NOMO-1 (cell line): Measurements from ENCODE around the gene FCN2.

Experiments
- DNase-seq, 2 experiments: peaks; one replicate each; lab custom pipeline; 2025; ENCODE audit not compliant: unreplicated experiment in 2 of 2; lab: John Stamatoyannopoulos, UW

FCN2 gene

DNA sequence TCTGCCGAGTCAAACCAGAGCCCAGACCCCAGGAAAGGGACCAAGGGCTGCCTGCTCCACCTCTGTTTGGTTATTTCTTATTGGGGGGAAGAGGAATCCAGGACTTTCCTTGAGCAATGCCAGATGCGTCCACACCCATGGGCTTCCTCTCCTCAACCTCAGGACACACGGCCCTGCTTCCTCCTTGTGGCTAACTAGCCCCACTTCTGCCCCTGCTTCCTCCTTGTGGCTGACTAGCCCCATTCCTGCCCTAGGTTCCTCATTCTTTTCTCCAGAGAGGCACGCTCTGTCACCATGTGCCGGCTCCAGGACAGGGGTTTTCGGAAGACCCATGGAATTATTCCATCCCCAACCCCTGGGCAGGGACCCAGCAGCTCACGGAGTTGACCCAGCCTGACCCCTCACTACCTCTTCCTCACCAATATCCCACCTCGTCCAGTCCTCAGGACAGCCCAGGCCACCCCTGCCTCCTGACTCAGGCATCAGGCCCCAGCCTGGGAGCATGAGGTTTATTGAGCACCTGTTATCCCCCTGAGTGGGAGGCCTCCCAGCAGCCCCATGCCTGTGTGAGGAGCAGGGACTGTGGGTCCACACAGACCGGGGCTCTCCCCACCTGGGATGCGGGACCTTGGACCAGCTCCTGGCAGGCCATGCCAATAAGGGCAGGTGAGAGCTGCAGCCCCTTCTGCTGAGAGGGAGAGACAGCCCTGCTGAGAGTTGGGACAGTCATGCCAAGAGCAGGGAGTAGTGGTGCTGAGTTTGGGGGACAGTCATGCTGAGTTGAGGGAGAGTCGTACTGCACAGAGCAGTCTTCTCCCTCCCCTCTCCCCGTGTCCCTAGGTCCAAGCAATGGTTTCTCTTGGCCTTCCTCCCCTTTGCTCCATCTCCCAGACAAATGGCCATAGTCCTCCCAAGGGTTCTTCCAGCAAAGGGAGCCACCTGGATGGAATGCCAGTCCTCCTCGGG lies 48.9 kb downstream of the FCN2 start:
- DNase-seq, result peak; percentile 96

DNA sequence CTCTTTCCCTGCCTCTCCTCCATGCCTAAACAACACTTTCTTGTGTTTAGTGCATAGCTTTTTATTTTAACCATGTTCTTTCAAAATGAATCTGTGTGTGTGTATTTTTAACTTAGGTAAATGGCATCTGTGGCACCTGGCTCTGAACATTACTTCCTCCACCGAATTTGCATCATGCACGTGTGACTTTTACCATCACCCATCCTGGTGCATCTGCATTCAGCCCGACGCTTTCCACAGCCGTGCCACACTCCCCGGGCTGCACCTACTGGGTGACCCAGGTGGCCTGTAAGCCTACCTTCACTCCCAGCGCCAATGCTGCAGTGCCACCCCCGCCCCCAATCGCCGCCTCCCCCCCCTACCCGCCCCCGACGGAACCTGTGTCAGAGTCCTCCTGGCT lies 49.8 kb downstream of the FCN2 start:
- no peak for DNase-seq

DNA sequence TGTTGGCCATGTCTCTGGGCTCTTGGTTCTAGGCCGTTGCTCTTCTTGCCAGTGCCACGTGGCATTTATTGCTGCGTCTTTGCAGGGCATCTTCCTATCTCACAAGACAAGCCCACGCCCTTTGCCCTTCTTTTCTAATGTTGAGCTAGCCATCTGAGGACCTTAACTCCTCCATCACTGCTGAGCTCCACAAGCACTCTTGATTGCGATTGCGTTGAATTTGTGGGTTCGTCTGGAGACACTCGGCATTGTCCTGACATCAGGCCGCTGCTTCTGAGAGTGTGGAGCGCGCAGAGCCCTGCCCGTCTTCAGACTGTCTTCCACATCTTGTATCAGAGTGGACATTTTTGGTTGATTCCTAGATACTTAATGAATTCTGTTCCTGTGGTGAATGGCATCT lies 51.6 kb downstream of the FCN2 start:
- DNase-seq, result no peak

DNA sequence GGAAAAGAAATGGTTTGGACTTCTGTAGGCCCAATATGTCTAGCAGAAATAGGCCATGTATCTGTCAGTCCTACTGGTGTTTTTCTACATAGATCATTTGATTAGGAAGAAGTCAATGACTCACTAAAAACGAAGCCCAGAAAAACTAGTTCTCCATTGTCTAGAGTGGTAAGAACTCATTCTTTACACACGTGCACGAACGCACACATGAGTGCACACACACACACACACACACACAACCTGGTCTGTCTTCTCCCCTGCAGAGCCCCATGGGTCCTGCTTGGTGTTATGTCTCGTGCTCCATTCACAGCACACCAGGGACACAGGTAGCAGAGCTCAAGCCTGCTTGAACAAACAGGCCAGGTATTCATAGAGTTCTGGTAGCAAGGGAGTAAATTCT lies 52.0 kb downstream of the FCN2 start:
- DNase-seq, result no peak

DNA sequence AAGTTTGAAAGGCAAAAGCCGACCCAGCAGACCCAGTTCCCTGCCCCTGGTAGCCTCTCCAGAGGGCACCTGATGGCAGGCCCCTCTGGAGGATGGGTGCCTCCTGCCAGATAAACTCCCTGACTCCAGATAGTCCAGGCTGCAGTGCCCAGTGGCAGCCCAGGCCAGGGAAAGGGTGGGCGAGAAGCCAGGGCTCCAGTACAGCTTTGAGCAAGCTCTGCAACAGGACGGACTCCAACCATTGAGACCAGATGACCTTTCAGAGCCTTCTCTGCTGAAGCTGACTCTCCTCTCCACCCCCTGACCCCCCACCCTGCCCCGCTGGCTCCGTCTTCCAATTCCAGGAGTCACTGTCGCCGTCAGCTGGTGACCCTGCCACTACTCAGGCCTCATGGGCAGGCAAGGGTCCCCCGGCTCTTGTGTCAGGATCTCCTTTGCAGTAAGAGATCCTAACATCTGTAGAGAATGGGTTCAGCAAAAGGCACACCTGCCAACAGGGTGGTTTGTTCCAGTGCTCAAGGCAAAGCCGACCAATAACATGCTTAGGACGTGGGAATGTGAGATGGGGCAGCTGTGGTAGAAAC lies 52.6 kb downstream of the FCN2 start:
- DNase-seq, result no peak

DNA sequence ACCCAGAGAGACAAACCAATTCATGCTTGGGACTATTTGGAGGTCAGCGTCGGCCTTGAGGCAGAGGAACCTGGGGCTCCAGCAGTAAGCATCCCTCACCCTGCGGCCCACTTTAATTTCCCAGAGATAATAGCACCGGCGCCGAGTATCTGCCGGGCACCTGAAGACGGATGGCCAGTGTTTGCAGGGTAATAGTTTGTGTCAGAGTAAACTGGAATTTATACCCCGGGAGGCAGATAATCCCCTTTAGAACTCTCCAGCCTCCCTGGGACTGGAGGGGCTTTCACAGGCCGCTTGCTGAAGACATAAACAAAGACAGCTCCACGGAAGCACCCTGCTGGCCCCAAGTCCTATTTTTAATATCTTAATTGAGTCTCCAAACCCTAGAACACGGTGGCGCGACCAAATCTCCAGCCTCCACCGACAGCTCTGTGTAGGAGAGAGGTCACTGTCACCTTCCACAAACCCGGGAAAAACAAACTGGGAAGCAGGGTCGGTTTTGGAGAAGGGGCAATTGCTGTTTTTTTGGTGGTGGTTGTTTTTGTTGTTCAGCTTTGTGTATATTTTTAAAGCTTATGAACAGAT lies 54.5 kb downstream of the FCN2 start:
- DNase-seq, result no peak

DNA sequence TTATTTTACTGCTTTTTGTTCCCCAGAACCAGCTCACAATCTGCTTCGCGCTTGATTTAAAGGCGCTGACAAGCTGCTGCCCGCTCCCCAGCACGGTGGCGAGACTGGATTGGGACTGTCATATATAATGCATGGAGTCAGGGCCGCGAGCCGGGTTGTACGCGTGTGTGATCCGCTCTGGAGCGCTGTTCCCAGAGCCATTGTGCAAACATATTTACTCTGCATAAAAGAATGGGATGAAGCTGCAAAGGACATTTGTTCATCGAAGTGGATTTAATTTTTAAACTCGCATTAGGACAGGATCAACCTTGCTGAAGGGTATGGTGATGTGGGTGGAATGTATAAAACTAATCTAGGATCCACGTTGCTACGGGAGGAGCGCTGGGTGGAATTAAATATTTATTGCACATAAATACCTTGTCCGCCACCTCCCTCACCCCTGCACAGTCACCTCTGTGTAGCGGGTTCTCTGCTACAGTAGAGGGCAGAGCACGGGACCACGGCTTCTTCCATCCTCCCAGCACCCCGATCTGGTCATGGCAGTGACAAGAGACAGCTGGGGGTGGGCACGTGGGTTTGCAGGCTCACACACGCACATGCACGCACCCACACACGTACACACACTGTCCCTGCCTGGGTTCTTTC lies 55.2 kb downstream of the FCN2 start:
- DNase-seq, result no peak

DNA sequence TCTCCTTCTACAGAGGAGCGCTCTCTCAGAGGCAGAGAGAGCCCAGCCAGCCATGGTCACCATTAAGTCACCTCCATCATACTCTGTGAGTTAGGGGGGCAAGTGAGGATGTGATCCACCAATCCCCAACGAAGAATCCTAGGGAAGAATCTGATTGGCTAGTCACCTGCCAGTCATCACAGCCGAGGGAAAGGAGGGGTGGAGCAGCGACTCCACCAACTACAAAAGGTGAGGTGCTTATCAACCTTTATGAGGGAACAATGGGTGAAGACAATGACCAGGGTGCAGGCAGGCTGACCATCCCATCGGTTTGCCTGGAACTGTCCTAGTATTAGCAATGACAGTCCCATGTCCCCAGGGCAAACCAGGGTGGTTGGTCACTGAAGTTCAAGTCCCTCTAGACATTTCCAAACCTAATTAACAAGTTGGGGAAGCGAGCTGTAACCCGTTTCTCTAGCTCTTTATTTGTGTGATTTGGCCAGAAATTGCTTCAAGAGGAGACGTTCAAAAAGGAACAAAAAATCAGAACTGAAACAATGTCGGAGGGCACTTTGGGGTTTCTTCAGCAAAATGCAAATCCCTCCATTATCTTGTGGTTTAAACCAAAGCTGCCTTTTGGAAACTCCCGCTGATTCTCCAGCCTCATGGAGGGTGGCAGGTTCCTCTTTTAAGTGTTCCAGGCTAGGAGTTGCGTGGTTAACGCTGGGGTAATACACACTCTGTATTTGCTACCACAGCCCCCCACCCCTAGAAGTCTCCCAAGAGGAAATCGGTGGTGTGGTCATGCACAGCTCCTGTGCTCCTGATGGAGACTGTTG lies 55.9 kb downstream of the FCN2 start:
- DNase-seq, result peak; percentile 85 to 92
